Measurements from ENCODE around the gene PCBP3.

Gene PCBP3

GRCh38 chr21:45834026-45834715 lies 190.6 kb downstream of the PCBP3 start:
- H3K4me1 ChIP-seq (ENCODE audit: control insufficient read depth in 1 of 2, insufficient read depth in 1 of 2, low read depth in 1 of 2, low read length in 1 of 2) = no peaks in the 10 kb centered on the region
- no peak overlapping the region for H3K4me3 ChIP-seq (ENCODE audit: low read depth in 1 of 2, low read length in 1 of 2)
- H3K27ac ChIP-seq = no peak overlapping the region
- H3K36me3 ChIP-seq = no peaks in the 10 kb centered on the region
- H3K9me3 ChIP-seq = peaks cover 14% of the 10 kb centered on the region
- TF ChIP-seq CTCF (IDR thresholded peaks at IDR 0.05) = no peak
- H3K27me3 ChIP-seq = no peaks in the 10 kb centered on the region

GRCh38 chr21:45834821-45835293 lies 191.3 kb downstream of the PCBP3 start:
- H3K27ac ChIP-seq = no peak overlapping the region
- H3K4me3 ChIP-seq (ENCODE audit: low read depth in 1 of 2, low read length in 1 of 2) = no peak overlapping the region
- no peaks in the 10 kb centered on the region for H3K4me1 ChIP-seq (ENCODE audit: control insufficient read depth in 1 of 2, insufficient read depth in 1 of 2, low read depth in 1 of 2, low read length in 1 of 2)
- peaks cover 14% of the 10 kb centered on the region for H3K9me3 ChIP-seq
- no peak for TF ChIP-seq CTCF (IDR thresholded peaks at IDR 0.05)
- no peaks in the 10 kb centered on the region for H3K27me3 ChIP-seq
- H3K36me3 ChIP-seq = no peaks in the 10 kb centered on the region

- H3K9me3 ChIP-seq = peaks cover 14% of the 10 kb centered on the region
- no peak for TF ChIP-seq CTCF (IDR thresholded peaks at IDR 0.05)
- no peaks in the 10 kb centered on the region for H3K27me3 ChIP-seq
- H3K27ac ChIP-seq = no peak overlapping the region
- H3K36me3 ChIP-seq = no peaks in the 10 kb centered on the region
- H3K4me3 ChIP-seq (ENCODE audit: low read depth in 1 of 2, low read length in 1 of 2) = no peak overlapping the region
- no peaks in the 10 kb centered on the region for H3K4me1 ChIP-seq (ENCODE audit: control insufficient read depth in 1 of 2, insufficient read depth in 1 of 2, low read depth in 1 of 2, low read length in 1 of 2)
Observed at GRCh38 chr21:45835301-45836267, 192.1 kb downstream of the PCBP3 start.

GRCh38 chr21:45836268-45836655 lies 192.7 kb downstream of the PCBP3 start:
- Histone ChIP-seq H3K27me3 (no peaks in the 10 kb centered on the region), H3K4me3 (ENCODE audit: low read depth in 1 of 2, low read length in 1 of 2) (no peak overlapping the region)
- TF ChIP-seq CTCF (IDR thresholded peaks at IDR 0.05) = no peak

GRCh38 chr21:45836694-45837670 lies 193.5 kb downstream of the PCBP3 start:
- Histone ChIP-seq H3K36me3 (no peaks in the 10 kb centered on the region), H3K27ac (no peak overlapping the region), H3K4me1 (ENCODE audit: control insufficient read depth in 1 of 2, insufficient read depth in 1 of 2, low read depth in 1 of 2, low read length in 1 of 2) (no peaks in the 10 kb centered on the region), H3K4me3 (ENCODE audit: low read depth in 1 of 2, low read length in 1 of 2) (no peak overlapping the region), H3K27me3 (no peaks in the 10 kb centered on the region), H3K9me3 (peaks cover 13% of the 10 kb centered on the region)
- TF ChIP-seq CTCF (IDR thresholded peaks at IDR 0.05) = no peak

More at GRCh38 chr21:45836268-45836655, 192.7 kb downstream of the PCBP3 start:
- Histone ChIP-seq H3K9me3 (peaks cover 14% of the 10 kb centered on the region), H3K36me3 (no peaks in the 10 kb centered on the region), H3K27ac (no peak overlapping the region), H3K4me1 (ENCODE audit: control insufficient read depth in 1 of 2, insufficient read depth in 1 of 2, low read depth in 1 of 2, low read length in 1 of 2) (no peaks in the 10 kb centered on the region)
